ENCODE data around the gene GFER. TPM values are rescaled to one million over a fixed set of nuclear protein-coding genes. Genes with fewer than 3 reads are reported as not detected.

The GFER gene
- total and polyA plus RNA-seq, 9 of the 15 experiments (the other 6 are each of a cell fraction or from before 2014, with no cell fraction given): 4.3 to 53.7 (median 19.8) TPM

- TF ChIP-seq, protein P1, sequence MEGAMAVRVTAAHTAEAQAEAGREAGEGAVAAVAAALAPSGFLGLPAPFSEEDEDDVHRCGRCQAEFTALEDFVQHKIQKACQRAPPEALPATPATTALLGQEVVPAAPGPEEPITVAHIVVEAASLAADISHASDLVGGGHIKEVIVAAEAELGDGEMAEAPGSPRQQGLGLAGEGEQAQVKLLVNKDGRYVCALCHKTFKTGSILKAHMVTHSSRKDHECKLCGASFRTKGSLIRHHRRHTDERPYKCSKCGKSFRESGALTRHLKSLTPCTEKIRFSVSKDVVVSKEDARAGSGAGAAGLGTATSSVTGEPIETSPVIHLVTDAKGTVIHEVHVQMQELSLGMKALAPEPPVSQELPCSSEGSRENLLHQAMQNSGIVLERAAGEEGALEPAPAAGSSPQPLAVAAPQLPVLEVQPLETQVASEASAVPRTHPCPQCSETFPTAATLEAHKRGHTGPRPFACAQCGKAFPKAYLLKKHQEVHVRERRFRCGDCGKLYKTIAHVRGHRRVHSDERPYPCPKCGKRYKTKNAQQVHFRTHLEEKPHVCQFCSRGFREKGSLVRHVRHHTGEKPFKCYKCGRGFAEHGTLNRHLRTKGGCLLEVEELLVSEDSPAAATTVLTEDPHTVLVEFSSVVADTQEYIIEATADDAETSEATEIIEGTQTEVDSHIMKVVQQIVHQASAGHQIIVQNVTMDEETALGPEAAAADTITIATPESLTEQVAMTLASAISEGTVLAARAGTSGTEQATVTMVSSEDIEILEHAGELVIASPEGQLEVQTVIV (CRISPR knock-in tag; IDR thresholded peaks at IDR 0.05; ENCODE audit: borderline replicate concordance): no peak
- TF ChIP-seq ZNF436 (CRISPR knock-in tag; IDR thresholded peaks at IDR 0.05): no peak
- peak; percentile 51; the same call in 1 of the 2 replicates for TF ChIP-seq ZBTB17 (CRISPR knock-in tag; IDR thresholded peaks at IDR 0.05)
- TF ChIP-seq PYGO2 (tag; IDR thresholded peaks at IDR 0.05): no peak
- TF ChIP-seq CXXC5 (CRISPR knock-in tag; IDR thresholded peaks at IDR 0.05): peak; percentile 88
- TF ChIP-seq POLR2AphosphoS2 (IDR thresholded peaks at IDR 0.05; ENCODE audit: low read length): no peak
- peak; percentile 37; the same call in 1 of the 2 replicates for TF ChIP-seq JUN (IDR thresholded peaks at IDR 0.05; ENCODE audit: borderline replicate concordance, low read depth, low read length)
- peak; percentile 73; the same call in 1 of the 2 replicates for TF ChIP-seq JUN (CRISPR knock-in tag; IDR thresholded peaks at IDR 0.05; ENCODE audit: borderline replicate concordance)
- TF ChIP-seq XRCC3 (IDR thresholded peaks at IDR 0.05): no peak
- no peak for TF ChIP-seq ZNF696 (CRISPR knock-in tag; conservative IDR thresholded peaks at IDR 0.05)
- TF ChIP-seq DIDO1 (tag; IDR thresholded peaks at IDR 0.05; ENCODE audit: low read depth): no peak
- peak; percentile 31 for TF ChIP-seq MXD1 (CRISPR knock-in tag; IDR thresholded peaks at IDR 0.05; ENCODE audit: borderline replicate concordance, poor library complexity, severe bottlenecking)
- TF ChIP-seq GTF2E2 (tag; IDR thresholded peaks at IDR 0.05): no peak
- no peak for TF ChIP-seq THRA (IDR thresholded peaks at IDR 0.05)
- 0 out of 2 replicates have a peak, but pooled peaks have one; percentile 50 for TF ChIP-seq SAFB (IDR thresholded peaks at IDR 0.05; ENCODE audit: borderline replicate concordance, low read depth, low read length)
Measured at GRCh38 chr16:1991948-1992703, 8.1 kb downstream of the GFER start (continued).
